GM13976 (cell line): ENCODE measurements around the gene SUFU.

Source experiments
- DNase-seq: peaks from one replicate; pipeline ENCODE4 v3.0.0; 2012; ENCODE audit warnings: low spot score
- in situ Hi-C: fragments of 300-500 bp; cut with MboI; formaldehyde crosslinking; loops from one replicate; pipeline ENCODE4 v1.12.0; 2022; ENCODE audit warnings: low sequenced_read_pairs, mixed read lengths, inconsistent platforms; ENCODE audit not compliant: unreplicated experiment
- TF ChIP-seq, protein P1 (sequence below): IDR thresholded peaks from 2 replicates; pipeline ENCODE4 v1.5.1; 2012; ENCODE audit warnings: borderline replicate concordance, mild to moderate bottlenecking; ENCODE audit not compliant: insufficient read depth; ENCODE audit errors: extremely low read depth, missing control alignments, control extremely low read depth

Gene SUFU

DNA sequence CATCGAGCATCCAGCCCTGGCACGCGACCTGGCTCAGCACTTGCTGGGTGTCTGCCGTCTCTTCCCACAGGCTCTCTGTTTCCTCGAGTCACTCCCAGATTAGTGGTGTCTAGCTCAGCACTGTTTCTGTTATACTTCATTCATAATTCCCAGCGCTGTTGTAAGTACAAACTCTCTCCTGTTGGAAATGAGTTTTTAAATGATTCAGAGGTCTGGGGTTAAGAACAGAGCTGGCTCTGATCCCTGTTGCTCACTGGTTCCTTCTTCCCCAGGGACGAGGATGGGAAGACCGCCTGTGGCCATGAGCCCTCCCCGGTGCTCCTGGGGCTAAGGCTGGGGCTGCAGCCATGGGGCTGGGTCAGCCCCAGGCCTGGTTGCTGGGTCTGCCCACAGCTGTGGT is 35.1 kb upstream of the SUFU start:
- in situ Hi-C loops, result no loop called here
- no peak for DNase-seq
- TF ChIP-seq, protein P1, sequence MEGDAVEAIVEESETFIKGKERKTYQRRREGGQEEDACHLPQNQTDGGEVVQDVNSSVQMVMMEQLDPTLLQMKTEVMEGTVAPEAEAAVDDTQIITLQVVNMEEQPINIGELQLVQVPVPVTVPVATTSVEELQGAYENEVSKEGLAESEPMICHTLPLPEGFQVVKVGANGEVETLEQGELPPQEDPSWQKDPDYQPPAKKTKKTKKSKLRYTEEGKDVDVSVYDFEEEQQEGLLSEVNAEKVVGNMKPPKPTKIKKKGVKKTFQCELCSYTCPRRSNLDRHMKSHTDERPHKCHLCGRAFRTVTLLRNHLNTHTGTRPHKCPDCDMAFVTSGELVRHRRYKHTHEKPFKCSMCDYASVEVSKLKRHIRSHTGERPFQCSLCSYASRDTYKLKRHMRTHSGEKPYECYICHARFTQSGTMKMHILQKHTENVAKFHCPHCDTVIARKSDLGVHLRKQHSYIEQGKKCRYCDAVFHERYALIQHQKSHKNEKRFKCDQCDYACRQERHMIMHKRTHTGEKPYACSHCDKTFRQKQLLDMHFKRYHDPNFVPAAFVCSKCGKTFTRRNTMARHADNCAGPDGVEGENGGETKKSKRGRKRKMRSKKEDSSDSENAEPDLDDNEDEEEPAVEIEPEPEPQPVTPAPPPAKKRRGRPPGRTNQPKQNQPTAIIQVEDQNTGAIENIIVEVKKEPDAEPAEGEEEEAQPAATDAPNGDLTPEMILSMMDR, result no peak

DNA sequence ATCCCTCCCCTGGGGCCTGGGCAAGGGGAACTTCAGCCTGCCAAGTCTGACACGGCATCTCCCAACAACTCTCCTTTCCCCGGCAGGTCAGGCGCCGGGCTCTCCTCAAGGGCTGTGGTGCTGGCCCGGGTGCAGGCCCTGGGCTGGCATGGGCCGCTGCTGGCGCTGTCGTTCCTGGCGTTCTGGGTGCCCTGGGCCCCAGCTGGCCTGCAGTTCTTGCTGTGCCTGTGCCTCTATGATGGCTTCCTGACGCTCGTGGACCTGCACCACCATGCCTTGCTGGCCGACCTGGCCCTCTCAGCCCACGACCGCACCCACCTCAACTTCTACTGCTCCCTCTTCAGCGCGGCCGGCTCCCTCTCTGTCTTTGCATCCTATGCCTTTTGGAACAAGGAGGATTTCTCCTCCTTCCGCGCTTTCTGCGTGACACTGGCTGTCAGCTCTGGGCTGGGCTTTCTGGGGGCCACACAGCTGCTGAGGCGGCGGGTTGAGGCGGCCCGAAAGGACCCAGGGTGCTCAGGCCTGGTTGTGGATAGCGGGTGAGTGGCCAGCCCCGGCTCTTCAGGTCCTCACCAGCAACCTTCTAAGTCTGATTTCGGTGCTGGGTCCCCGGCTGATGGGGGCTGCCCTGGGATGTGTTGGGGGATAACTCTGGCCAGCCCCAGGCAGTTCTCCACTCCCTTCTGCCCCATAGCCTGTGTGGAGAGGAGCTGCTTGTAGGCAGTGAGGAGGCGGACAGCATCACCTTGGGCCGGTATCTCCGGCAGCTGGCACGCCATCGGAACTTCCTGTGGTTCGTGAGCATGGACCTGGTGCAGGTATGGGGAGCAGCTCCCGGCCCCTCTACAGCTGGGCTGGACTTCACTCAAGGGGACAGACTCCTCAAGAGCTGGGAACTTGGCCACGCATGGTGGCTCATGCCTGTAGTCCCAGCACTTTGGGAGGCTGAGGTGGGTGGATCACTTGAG is 32.9 kb upstream of the SUFU start:
- in situ Hi-C loops, result no loop called here
- DNase-seq, result no peak
- TF ChIP-seq, protein P1, result no peak

DNA sequence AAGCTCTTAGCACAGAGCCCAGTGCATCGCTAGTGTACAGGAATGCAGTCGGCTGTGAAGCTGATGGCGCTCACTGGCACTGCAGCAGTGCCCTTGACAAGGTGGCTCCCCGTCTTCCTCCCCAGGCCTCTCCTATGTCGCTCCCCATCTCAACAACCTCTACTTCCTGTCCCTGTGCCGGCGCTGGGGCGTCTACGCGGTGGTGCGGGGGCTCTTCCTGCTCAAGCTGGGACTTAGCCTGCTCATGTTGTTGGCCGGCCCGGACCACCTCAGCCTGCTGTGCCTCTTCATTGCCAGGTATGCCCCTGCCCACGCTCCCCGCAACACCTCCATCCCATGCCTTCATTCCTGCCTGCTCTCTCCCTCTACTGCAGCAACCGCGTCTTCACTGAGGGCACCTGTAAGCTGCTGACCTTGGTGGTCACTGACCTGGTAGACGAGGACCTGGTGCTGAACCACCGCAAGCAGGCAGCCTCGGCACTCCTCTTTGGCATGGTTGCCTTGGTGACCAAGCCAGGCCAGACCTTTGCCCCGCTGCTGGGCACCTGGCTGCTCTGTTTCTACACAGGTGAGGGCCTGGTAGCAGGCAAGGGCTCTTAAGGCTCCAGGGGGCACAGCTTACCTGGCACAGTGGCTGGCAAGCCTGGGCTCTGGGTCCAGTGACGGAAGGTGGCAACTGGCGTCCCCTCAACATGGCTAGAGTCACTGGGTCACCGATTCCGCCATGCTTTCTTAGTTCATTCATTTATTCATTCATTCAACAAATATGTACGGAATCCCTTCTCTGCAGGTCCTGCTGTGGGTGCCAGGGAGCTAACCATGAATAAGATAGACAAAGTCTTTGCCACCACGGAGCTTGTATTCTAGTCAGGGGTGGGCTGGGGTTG is 30.1 kb upstream of the SUFU start:
- in situ Hi-C loops, result no loop called here
- DNase-seq, result no peak
- TF ChIP-seq, protein P1, result no peak

DNA sequence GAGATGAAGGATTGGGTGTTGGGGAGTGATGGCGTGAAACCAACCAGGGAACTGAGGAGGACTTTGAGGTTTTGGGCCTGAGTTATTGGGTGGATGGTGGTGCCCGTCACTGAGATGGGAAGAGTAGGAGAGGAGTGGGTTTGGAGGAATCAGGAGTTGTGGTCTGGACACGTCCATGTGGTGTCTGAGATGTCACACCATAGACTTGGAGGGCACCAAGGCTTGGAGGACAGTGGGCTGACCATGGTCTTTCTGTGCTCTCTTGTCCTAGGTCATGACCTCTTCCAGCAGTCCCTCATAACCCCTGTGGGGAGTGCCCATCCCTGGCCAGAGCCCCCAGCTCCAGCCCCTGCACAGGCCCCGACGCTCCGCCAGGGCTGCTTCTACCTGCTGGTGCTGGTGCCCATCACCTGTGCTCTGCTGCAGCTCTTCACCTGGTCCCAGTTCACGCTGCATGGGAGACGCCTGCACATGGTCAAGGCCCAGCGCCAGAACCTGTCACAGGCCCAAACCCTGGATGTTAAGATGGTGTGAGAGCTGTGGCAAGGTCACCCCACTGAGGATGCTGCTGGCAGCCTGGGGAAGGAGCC is 28.2 kb upstream of the SUFU start:
- in situ Hi-C loops, result no loop called here
- TF ChIP-seq, protein P1, result no peak

DNA sequence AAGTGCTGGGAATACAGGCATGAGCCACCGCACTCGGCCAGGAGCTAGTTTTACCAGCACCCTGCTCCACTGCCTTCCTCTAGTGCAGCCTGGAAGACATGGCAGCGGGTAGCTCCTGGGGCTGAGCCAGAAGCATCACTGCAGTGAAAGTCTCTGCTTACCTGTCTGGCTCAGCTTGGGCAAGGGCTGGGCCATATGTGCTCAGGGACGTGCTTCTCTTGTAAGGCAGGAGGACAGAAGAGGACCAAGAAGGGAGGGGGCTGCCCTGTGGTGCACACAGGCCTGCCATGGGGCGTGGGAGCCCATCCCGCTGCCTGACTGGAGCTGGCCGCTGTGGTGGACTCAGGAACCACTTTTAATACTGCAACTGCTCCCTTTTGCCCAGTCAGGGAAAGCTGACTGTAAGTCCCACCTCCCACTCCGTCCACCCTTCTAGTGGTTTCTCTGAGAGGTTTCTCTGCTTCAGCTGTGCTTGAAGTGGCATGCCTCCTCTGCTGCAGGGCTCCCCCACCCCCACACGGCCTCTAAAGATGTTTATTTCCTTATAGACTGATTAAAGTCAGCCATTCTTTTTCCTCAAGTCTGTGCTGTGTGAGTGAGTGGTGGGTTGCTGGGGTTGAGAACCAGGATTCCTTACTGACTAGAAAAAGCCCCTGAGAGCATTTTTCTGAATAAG is 27.2 kb upstream of the SUFU start:
- TF ChIP-seq, protein P1, result no peak
- in situ Hi-C loops, result no loop called here
- DNase-seq, result no peak

More for the DNA sequence above, 28.2 kb upstream of the SUFU start:
- DNase-seq, result no peak

DNA sequence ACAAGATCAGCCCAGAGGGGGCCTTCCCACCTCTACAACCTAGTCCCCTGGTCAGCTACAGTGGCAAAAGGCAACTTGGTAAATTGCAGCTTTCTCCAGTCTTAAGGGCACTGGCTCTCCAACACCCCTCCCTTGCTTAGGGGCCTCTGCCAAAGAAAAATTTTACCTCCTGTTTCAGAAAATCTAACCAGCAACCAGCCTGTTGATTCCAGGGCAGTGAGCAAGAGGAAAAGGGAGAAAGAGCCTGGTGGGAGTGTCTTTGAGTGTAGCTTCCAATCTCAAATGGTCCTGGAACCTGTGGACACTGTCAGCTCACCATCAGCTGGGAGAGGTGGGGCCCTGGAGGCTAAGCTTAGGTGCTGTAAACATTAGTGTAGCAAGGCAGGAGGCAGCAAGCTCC is 24.1 kb upstream of the SUFU start:
- in situ Hi-C loops, result no loop called here
- TF ChIP-seq, protein P1, result no peak
- no peak for DNase-seq
